Psoas muscle (tissue), 8 donors: ENCODE data around the gene GIMAP4. TPM values are rescaled to one million over a fixed set of nuclear protein-coding genes. Genes with fewer than 3 reads are reported as not detected.
A peak's percentile ranks its signal among the peaks of the same experiment; 100 is the strongest.
"Not testable (repeated sequence)": the region's sequence is repeated elsewhere in the genome, so short reads cannot be mapped to it uniquely, and the experiment has no call there.

ENCODE experiments used
- ATAC-seq, 4 donors: fragments of 200-7000 bp; cut with Tn5 transposase; one replicate each; pipeline ENCODE4 v1.9.1; 2020; ENCODE audit warnings: moderate library complexity in 3 of 4, mild to moderate bottlenecking in 2 of 4
- DNase-seq, 2 donors: peaks; one replicate each; pipeline ENCODE4 v3.0.0-alpha.2; 2020
- H3K27ac ChIP-seq: fragments of 200-600 bp; one replicate; pipeline ENCODE4 v1.8.0; 2022
- H3K27me3 ChIP-seq, 3 donors: fragments of 200-600 bp in 1 of 3; one replicate each; pipeline versions ENCODE4 v1.6.1 to v1.8.0; 2013 to 2022; ENCODE audit warnings: low read length in 2 of 3, mild to moderate bottlenecking in 2 of 3, moderate library complexity in 1 of 3; ENCODE audit not compliant: insufficient read depth in 3 of 3
- H3K36me3 ChIP-seq, 2 donors: fragments of 200-600 bp in 1 of 2; one replicate each; pipeline versions ENCODE4 v1.6.1 to v1.8.0; 2013 to 2022; ENCODE audit warnings: low read depth in 1 of 2, mild to moderate bottlenecking in 1 of 2, moderate library complexity in 1 of 2; ENCODE audit not compliant: insufficient read depth in 1 of 2
- H3K4me1 ChIP-seq: fragments of 200-600 bp; one replicate; pipeline ENCODE4 v1.8.0; 2022
- H3K4me3 ChIP-seq: fragments of 200-600 bp; one replicate; pipeline ENCODE4 v1.8.0; 2022; ENCODE audit warnings: mild to moderate bottlenecking
- H3K9me3 ChIP-seq: fragments of 200-600 bp; one replicate; pipeline ENCODE4 v1.8.0; 2022
- WGBS, 3 donors: extraction: QIAGEN DNeasy Blood & Tissue Kit; methylation state at CpG; one replicate each; pipeline versions ENCODE4 v1.1.6 to v1.1.7; 2013; 5-methylcytosine and 5-hydroxymethylcytosine counted together
- intact Hi-C, 2 donors: fragments of 100-400 bp; cut with DNase I; formaldehyde crosslinking; loops; one replicate each; pipeline versions ENCODE4 v1.11.0 to v1.14.2; 2022
- polyA plus RNA-seq, 3 donors: library from polyadenylated mRNA; stranded (reverse); fragments of 200-250 nt; gene quantifications; one replicate each; pipeline ENCODE4 v1.2.3, GENCODE V29; 2013
- total RNA-seq, 4 donors: library from RNA; stranded (reverse); fragmentation: NEBNext Ultra II Directional in 2 of 4; extraction: Animal tissue kit (Norgen Biotek cat#: 25700) in 2 of 4; gene quantifications; one replicate each; pipeline versions ENCODE4 v1.2.1 to v1.2.4, GENCODE V29; 2021 to 2023
- TF ChIP-seq, protein P1 (sequence below): fragments of 200-600 bp; IDR thresholded peaks from one replicate; pipeline ENCODE4 v1.8.0; 2022; ENCODE audit warnings: antibody characterized with exemption
- donor health status: healthy with polysubstance abuse.
- donor health status: DM: no; HTN: no; CAD: no; lungs with moderate emphysema.
- donor health status: Bipolar disorder and iron deficiency.
- donor health status: healthy.
- donor health status: DM: yes; HTN: yes; CAD: no.
- donor health status: DM: no; HTN: no; CAD: no.
- donor health status: DM: no; HTN: no; CAD: no.
- donor health status: DM: yes; HTN: yes; CAD: no.

GIMAP4 gene
- total and polyA plus RNA-seq, 7 donors: 13.6 to 36.4 (median 15.0) TPM

GRCh38 chr7:150587551-150587950 lies 20.4 kb downstream of the GIMAP4 start:
- intact Hi-C loops: no loop called here
- no peaks in the 10 kb centered on the region for H3K36me3 ChIP-seq
- no peak for DNase-seq
- H3K27ac ChIP-seq: peak overlapping the region; percentile 26
- 59 to 66% (median 61%) methylated on average over 1 of the region's 1 CpG for WGBS, 3 donors
- H3K9me3 ChIP-seq: no peaks in the 10 kb centered on the region
- ATAC-seq: no peak
- TF ChIP-seq, protein P1, sequence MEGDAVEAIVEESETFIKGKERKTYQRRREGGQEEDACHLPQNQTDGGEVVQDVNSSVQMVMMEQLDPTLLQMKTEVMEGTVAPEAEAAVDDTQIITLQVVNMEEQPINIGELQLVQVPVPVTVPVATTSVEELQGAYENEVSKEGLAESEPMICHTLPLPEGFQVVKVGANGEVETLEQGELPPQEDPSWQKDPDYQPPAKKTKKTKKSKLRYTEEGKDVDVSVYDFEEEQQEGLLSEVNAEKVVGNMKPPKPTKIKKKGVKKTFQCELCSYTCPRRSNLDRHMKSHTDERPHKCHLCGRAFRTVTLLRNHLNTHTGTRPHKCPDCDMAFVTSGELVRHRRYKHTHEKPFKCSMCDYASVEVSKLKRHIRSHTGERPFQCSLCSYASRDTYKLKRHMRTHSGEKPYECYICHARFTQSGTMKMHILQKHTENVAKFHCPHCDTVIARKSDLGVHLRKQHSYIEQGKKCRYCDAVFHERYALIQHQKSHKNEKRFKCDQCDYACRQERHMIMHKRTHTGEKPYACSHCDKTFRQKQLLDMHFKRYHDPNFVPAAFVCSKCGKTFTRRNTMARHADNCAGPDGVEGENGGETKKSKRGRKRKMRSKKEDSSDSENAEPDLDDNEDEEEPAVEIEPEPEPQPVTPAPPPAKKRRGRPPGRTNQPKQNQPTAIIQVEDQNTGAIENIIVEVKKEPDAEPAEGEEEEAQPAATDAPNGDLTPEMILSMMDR: no peak
- no peaks in the 10 kb centered on the region for H3K4me1 ChIP-seq
- H3K27me3 ChIP-seq: no peaks in the 10 kb centered on the region
- H3K4me3 ChIP-seq: no peak overlapping the region

DNA sequence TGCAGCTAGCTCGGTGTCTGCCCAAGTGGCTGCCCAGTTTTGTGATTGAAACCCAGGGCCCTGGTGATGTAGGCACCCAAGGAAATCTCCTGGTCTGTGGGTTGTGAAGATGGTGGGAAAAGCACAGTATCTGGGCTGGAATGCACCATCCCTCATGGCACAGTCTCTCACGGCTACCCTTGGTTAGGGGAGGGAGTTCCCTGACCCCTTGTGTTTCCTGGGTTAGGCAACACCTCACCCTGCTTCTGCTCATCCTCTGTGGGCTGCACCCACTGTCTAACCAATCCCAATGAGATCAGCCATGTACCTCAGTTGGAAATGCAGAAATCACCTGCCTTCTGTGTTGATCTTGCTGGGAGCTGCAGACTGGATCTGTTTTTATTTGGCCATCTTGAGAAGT lies 27.6 kb downstream of the GIMAP4 start:
- Histone ChIP-seq H3K9me3 (no peaks in the 10 kb centered on the region), H3K4me3 (no peak overlapping the region), H3K4me1 (no peaks in the 10 kb centered on the region), H3K27me3 (no peaks in the 10 kb centered on the region), H3K36me3 (no peaks in the 10 kb centered on the region), H3K27ac (no peak overlapping the region)
- intact Hi-C loops: no loop called here
- ATAC-seq: no peak
- no peak for DNase-seq
- WGBS, 3 donors: 76 to 90% (median 78%) methylated on average over 2 of the region's 2 CpGs
- TF ChIP-seq, protein P1: no peak

- H3K9me3 ChIP-seq: no peaks in the 10 kb centered on the region
- TF ChIP-seq, protein P1: no peak
- no peaks in the 10 kb centered on the region for H3K4me1 ChIP-seq
- H3K27me3 ChIP-seq: no peaks in the 10 kb centered on the region
- DNase-seq (no peak), ATAC-seq (no peak)
- H3K4me3 ChIP-seq: no peak overlapping the region
- no peaks in the 10 kb centered on the region for H3K36me3 ChIP-seq
- WGBS, 3 donors: 68 to 78% (median 72%) methylated on average over 2 of the region's 2 CpGs
- no peak overlapping the region for H3K27ac ChIP-seq
- intact Hi-C loops: no loop called here
These were observed 28.2 kb downstream of the GIMAP4 start for GRCh38 chr7:150595361-150595760.

DNA sequence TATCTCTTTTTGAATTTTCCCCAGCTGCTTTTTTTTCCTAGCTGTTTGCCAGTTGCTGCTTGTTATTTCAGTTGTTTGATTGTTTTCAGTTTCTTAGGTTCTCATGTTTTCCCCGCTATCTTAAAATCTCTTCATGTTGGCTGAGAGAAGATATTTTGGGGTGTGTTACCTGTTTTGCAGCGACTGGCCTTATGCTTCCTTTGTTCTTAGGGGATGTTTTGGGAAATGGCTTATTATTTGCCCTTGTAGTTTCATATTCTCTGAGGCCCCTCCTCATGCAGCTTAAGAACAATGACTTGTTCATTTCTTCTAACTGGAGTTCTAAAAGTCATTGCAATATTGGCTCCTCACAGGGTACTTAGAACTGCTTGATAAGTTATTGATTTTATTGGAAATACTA lies 36.4 kb downstream of the GIMAP4 start:
- 60 to 65% (median 61%) methylated on average over 2 of the region's 2 CpGs for WGBS, 3 donors
- ATAC-seq: not testable (repeated sequence)

DNA sequence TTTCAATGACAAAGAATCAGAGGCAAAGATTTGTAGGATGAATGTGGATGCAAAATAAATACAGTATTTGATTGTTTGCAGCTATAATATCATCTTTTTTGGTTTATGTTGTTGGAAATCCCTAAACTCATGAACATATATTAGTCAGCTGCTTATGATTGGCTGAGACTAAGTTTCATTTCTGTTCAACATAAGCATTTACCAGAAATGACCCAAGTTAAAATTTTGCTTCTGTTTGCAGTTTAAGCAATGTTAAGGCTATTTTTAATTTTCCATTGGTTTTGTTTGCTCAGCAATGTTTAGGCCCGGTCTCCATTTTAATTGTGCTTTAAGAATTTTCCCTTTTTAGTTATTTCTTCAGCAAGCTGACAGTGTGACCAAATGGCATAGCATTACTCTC lies 43.0 kb downstream of the GIMAP4 start:
- H3K27me3 ChIP-seq: no peaks in the 10 kb centered on the region
- no peak for ATAC-seq
- no peaks in the 10 kb centered on the region for H3K9me3 ChIP-seq
- intact Hi-C loops: no loop called here
- H3K36me3 ChIP-seq: no peaks in the 10 kb centered on the region
- H3K4me3 ChIP-seq: no peak overlapping the region
- H3K27ac ChIP-seq: no peak overlapping the region
- H3K4me1 ChIP-seq: no peaks in the 10 kb centered on the region
- no peak for DNase-seq
- 69 to 80% (median 79%) methylated on average over 1 of the region's 1 CpG for WGBS, 3 donors
- TF ChIP-seq, protein P1: no peak

More for the DNA sequence above, 36.4 kb downstream of the GIMAP4 start:
- H3K9me3 ChIP-seq, intact Hi-C loops, H3K36me3 ChIP-seq, H3K4me3 ChIP-seq, H3K27ac ChIP-seq, H3K27me3 ChIP-seq, DNase-seq, H3K4me1 ChIP-seq: not testable (repeated sequence)
